NCI-H510A treated with DMSO at 0.1 percent for 48 hours (cell line): ENCODE measurements around the gene ADAMTS2.

Source experiments
- DNase-seq: peaks from one replicate; lab custom pipeline; 2025; lab: John Stamatoyannopoulos, UW

The ADAMTS2 gene

GRCh38 chr5:179194201-179194910 is 150.9 kb downstream of the ADAMTS2 start:
- DNase-seq = no peak

- no peak for DNase-seq
Measured at GRCh38 chr5:179193746-179194145, 151.5 kb downstream of the ADAMTS2 start.

- DNase-seq = no peak
Measured at GRCh38 chr5:179192891-179193470, 152.3 kb downstream of the ADAMTS2 start.

GRCh38 chr5:179192185-179192890 is 152.9 kb downstream of the ADAMTS2 start:
- no peak for DNase-seq

GRCh38 chr5:179191506-179192184 is 153.6 kb downstream of the ADAMTS2 start:
- no peak for DNase-seq

GRCh38 chr5:179190851-179191505 is 154.3 kb downstream of the ADAMTS2 start:
- no peak for DNase-seq

- DNase-seq = no peak
Measured at GRCh38 chr5:179188636-179189035, 156.6 kb downstream of the ADAMTS2 start.

- DNase-seq = no peak
Measured at GRCh38 chr5:179187681-179188575, 157.3 kb downstream of the ADAMTS2 start.

GRCh38 chr5:179187229-179187678 is 158.0 kb downstream of the ADAMTS2 start:
- no peak for DNase-seq

GRCh38 chr5:179186801-179187200 is 158.5 kb downstream of the ADAMTS2 start:
- DNase-seq = no peak

- DNase-seq = no peak
Measured at GRCh38 chr5:179185941-179186411, 159.3 kb downstream of the ADAMTS2 start.

GRCh38 chr5:179185256-179185940 is 159.9 kb downstream of the ADAMTS2 start:
- DNase-seq = no peak

GRCh38 chr5:179184521-179185050 is 160.7 kb downstream of the ADAMTS2 start:
- no peak for DNase-seq

- DNase-seq = no peak
Measured at GRCh38 chr5:179183481-179183880, 161.8 kb downstream of the ADAMTS2 start.

GRCh38 chr5:179182601-179183000 is 162.7 kb downstream of the ADAMTS2 start:
- DNase-seq = no peak

GRCh38 chr5:179181988-179182387 is 163.3 kb downstream of the ADAMTS2 start:
- DNase-seq = no peak

GRCh38 chr5:179180921-179181645 is 164.2 kb downstream of the ADAMTS2 start:
- no peak for DNase-seq

- DNase-seq = no peak
Measured at GRCh38 chr5:179180061-179180610, 165.1 kb downstream of the ADAMTS2 start.
